Ovary (tissue), 9 donors: Measurements from ENCODE around the gene ME1. TPM values are rescaled to one million over a fixed set of nuclear protein-coding genes. Genes with fewer than 3 reads are reported as not detected.
"Not testable (repeated sequence)": the region's sequence is repeated elsewhere in the genome, so short reads cannot be mapped to it uniquely, and the experiment has no call there.

Experiments
- DNase-seq, 5 donors: peaks; one replicate each; pipeline ENCODE4 v3.0.0-alpha.2; 2019 to 2020
- H3K27ac ChIP-seq, 2 donors: fragments of 200-600 bp; one replicate each; pipeline versions ENCODE4 v1.5.1 to v1.8.0; 2019 to 2022
- H3K27me3 ChIP-seq: fragments of 200-600 bp; one replicate; pipeline ENCODE4 v1.8.0; 2022
- H3K36me3 ChIP-seq: fragments of 200-600 bp; sonication (generic); one replicate; pipeline ENCODE4 v1.5.1; 2019
- H3K4me1 ChIP-seq: one replicate; pipeline ENCODE4 v1.8.1; 2013; ENCODE audit warnings: mild to moderate bottlenecking, moderate library complexity; ENCODE audit not compliant: insufficient read depth
- H3K4me3 ChIP-seq: fragments of 200-600 bp; sonication (generic); one replicate; pipeline ENCODE4 v1.5.1; 2017
- H3K9me3 ChIP-seq, 2 donors: fragments of 200-600 bp in 1 of 2; sonication (generic) in 1 of 2; one replicate each; pipeline versions ENCODE4 v1.5.1 to v1.8.1; 2013 to 2019; ENCODE audit warnings: mild to moderate bottlenecking in 1 of 2, moderate library complexity in 1 of 2
- EP300 ChIP-seq: sonication (generic); formaldehyde crosslinking; IDR thresholded peaks from one replicate; pipeline ENCODE4 v1.6.1; 2017; ENCODE audit warnings: antibody characterized with exemption
- POLR2A ChIP-seq: fragments of 450-650 bp; IDR thresholded peaks from one replicate; pipeline ENCODE4 v1.6.1; 2017; ENCODE audit warnings: antibody characterized with exemption, mild to moderate bottlenecking, moderate library complexity
- WGBS, 3 donors: extraction: QIAGEN DNeasy Blood & Tissue Kit in 1 of 3; methylation state at CpG; one replicate each; pipeline versions ENCODE4 v1.1.5 to v1.1.7; 2013 to 2017; 5-methylcytosine and 5-hydroxymethylcytosine counted together
- intact Hi-C, 4 donors: fragments of 100-400 bp; cut with DNase I; formaldehyde crosslinking; loops; one replicate each; pipeline versions ENCODE4 v1.11.0 to v1.15.1; 2022 to 2023
- polyA plus RNA-seq, 2 donors: library from polyadenylated mRNA; stranded (reverse); fragments of 200-250 nt in 1 of 2; fragments of 350-450 nt in 1 of 2; fragmentation: Illumina TruSeq in 1 of 2; extraction: RNeasy Lipid Tissue Mini Kit (QIAGEN cat#74804) in 1 of 2; gene quantifications; one replicate each; pipeline ENCODE4 v1.2.3, GENCODE V29; 2013 to 2014
- total RNA-seq, 7 donors: library from RNA; depleted of rRNA in 2 of 7; stranded (reverse); fragments of >200 nt in 2 of 7; fragmentation: NEBNext Ultra II Directional in 3 of 7; extraction: Animal tissue kit (Norgen Biotek cat#: 25700) in 3 of 7; gene quantifications; one replicate each; pipeline versions ENCODE4 v1.1.0 to v1.2.4, GENCODE V29; 2016 to 2023
- TF ChIP-seq, protein P1 (sequence below), 3 donors: fragments of 450-650 bp in 2 of 3; fragments of 200-600 bp in 1 of 3; IDR thresholded peaks; one replicate each; pipeline versions ENCODE4 v1.5.1 to v1.8.0; 2016 to 2022; ENCODE audit warnings: antibody characterized with exemption in 3 of 3, mild to moderate bottlenecking in 1 of 3
- donor health status: DM: no; HTN: no; CAD: no; lungs with moderate emphysema.
- donor health status: DM: no; HTN: no; CAD: no.
- donor health status: Bipolar disorder and iron deficiency.
- donor health status: DM: yes; HTN: yes; CAD: no.
- donor health status: DM: no; HTN: no; CAD: no.
- donor health status: DM: yes; HTN: yes; CAD: no.

ME1 gene
- total and polyA plus RNA-seq, 9 donors = 7.5 to 19.6 (median 14.9) TPM

DNA sequence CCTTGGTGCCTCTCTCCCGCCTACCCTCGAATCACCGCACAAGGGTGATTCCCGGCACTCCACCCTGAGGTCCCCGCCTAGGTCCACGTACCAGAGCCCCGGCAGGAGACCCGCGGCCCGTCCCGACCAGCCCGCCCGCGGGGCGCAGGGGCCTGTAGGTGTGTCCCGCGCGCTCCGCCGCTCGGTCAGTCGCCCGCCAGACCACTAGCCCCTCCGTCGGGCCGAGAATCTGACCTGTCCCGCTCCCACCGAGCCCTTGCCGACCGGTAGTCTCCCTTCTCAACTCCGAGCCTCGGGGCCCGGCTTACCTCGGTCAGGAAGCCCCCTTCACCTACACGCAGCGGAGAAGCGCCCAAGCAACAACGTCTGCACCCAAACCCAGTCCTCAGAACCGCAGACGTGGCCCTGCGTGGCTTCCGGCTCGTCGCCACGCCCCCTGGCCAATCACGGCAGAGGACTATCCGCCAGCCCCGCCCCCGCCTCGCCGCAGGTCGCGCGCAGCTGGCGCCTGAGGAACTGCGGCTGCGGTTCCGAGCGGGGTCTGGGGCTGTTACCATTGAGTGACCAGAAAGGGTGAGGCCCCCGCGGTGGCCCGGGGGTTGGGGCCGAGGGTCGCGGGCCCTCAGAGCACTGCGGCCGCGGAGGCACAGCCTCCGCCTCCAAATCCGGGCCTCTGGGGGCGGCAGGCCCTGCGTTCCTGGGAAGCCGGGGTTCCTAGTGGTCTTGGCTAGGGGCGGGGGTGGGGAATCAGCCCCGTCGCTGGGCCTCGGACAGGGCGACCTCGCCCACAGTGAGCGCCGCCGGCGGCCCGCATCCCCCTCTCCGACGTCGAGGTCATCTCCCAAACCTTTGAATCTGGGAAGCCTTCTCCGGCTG lies 237.7 kb downstream of the ME1 start, which contains the start of the genes PGM3 and RWDD2A:
Gene PGM3 (minus strand): TSS at position 395 of the 876 bp plus-strand sequence. CDS start 2,253 bp downstream, outside the sequence.
Gene RWDD2A (plus strand): TSS at position 487 of the 876 bp plus-strand sequence. CDS start 1,095 bp downstream, outside the sequence.
- Histone ChIP-seq H3K4me1 (peaks cover 5% of the 10 kb centered on the region), H3K36me3 (no peaks in the 10 kb centered on the region), H3K27ac (peak within 1 kb of the TSS; percentile 64 to 69), H3K4me3 (peak within 1 kb of the TSS; percentile 97), H3K27me3 (no peaks in the 10 kb centered on the region), H3K9me3 (no peaks in the 10 kb centered on the region)
- TF ChIP-seq EP300 (no peak), POLR2A (no peak)
- TF ChIP-seq, protein P1, sequence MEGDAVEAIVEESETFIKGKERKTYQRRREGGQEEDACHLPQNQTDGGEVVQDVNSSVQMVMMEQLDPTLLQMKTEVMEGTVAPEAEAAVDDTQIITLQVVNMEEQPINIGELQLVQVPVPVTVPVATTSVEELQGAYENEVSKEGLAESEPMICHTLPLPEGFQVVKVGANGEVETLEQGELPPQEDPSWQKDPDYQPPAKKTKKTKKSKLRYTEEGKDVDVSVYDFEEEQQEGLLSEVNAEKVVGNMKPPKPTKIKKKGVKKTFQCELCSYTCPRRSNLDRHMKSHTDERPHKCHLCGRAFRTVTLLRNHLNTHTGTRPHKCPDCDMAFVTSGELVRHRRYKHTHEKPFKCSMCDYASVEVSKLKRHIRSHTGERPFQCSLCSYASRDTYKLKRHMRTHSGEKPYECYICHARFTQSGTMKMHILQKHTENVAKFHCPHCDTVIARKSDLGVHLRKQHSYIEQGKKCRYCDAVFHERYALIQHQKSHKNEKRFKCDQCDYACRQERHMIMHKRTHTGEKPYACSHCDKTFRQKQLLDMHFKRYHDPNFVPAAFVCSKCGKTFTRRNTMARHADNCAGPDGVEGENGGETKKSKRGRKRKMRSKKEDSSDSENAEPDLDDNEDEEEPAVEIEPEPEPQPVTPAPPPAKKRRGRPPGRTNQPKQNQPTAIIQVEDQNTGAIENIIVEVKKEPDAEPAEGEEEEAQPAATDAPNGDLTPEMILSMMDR (IDR thresholded peaks at IDR 0.05) = no peak
- peak; percentile 88 to 92 (median 90) for DNase-seq
- intact Hi-C loops = loop anchor here in 2 of 4 donors (5.0 to 10.0 kb wide), 2 partner anchors 118 to 126 kb away; partner anchors contain the start of genes DOP1A (in 1 of the 2) and UBE3D (in 1 of the 2)
- WGBS, 3 donors = 0 to 1% (median 1%) methylated on average over 74 to 88 of the region's 88 CpGs

DNA sequence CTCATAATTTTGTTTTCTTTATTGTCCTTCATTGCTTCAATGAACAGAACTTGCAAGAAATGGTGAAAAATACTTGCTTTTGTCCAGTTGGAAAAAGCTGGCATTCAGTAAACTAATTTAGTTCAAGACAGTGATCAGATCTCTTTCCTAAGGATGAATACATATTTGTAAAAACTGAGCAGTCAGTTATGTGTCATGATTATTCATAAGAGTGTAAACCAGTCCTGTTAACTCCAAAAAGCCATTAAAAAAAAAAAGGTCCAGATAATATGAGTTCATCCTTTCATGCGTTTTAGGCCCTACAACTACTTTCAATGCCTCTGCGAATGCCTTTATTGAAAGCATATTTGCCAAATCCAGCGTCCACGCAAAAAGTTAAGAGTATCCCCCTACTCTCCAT lies 238.4 kb downstream of the ME1 start:
- WGBS, 3 donors = 0% methylated on average over 4 of the region's 4 CpGs
- Histone ChIP-seq H3K27me3 (no peaks in the 10 kb centered on the region), H3K4me1 (peaks cover 5% of the 10 kb centered on the region), H3K27ac (peak overlapping the region in 1 of 2 donors; percentile 64), H3K9me3 (no peaks in the 10 kb centered on the region), H3K4me3 (peak overlapping the region; percentile 97), H3K36me3 (no peaks in the 10 kb centered on the region)
- intact Hi-C loops = loop anchor here in 2 of 4 donors (5.0 to 10.0 kb wide), 2 partner anchors 118 to 125 kb away; partner anchors contain the start of genes DOP1A (in 1 of the 2) and UBE3D (in 1 of the 2)
- no peak for TF ChIP-seq EP300
- no peak for TF ChIP-seq POLR2A
- TF ChIP-seq, protein P1 (IDR thresholded peaks at IDR 0.05) = no peak
- DNase-seq = no peak

DNA sequence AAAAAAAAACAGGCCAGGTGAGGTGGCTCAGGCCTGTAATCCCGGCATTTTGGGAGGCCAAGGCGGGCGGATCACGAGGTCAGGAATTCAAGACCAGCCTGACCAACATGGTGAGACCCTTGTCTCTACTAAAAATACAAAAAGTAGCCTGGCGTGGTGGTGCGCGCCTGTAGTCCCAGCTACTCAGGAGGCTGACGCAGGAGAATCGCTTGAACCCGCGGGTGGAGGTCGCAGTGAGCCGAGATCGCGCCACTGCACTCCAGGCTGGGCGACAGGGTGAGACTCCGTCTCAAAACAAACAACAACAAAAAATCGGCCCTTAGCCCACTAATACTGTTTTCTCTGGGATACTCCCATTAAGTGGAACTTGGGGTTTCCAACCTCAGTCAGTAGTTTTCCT lies 238.9 kb downstream of the ME1 start:
- 74 to 86% (median 81%) methylated on average over 18 of the region's 18 CpGs for WGBS, 3 donors
- H3K27ac ChIP-seq, H3K9me3 ChIP-seq, H3K36me3 ChIP-seq, H3K27me3 ChIP-seq, H3K4me1 ChIP-seq: not testable (repeated sequence)
- intact Hi-C loops = loop anchor here in 2 of 4 donors (5.0 to 10.0 kb wide), 2 partner anchors 117 to 125 kb away; partner anchors contain the start of genes DOP1A (in 1 of the 2) and UBE3D (in 1 of the 2)
- DNase-seq = peak in 1 of 5 donors; percentile 25
- H3K4me3 ChIP-seq = peak overlapping the region; percentile 97

DNA sequence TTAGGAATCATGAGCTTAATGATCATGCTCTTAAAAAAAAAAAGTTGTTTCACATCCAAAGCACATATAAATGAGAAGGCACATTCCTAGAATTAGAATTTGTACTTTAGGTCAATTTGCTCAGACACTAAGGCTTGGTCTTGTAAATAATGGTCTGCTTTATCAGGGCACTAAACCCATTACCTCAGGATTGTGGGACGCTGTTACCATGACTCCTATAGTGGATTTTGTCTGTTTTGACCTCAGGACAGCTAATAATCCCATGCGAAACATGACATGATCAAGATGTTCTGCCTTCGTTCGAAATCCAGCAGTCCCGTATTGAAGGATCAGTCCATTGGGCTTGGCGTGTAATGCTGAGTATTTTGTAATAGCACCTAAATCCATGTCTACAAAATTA lies 240.2 kb downstream of the ME1 start:
- no peaks in the 10 kb centered on the region for H3K36me3 ChIP-seq
- TF ChIP-seq, protein P1 (IDR thresholded peaks at IDR 0.05) = no peak
- TF ChIP-seq POLR2A (no peak), EP300 (no peak)
- intact Hi-C loops = loop anchor here in 2 of 4 donors (5.0 to 10.0 kb wide), 2 partner anchors 116 to 123 kb away; partner anchors contain the start of genes DOP1A (in 1 of the 2) and UBE3D (in 1 of the 2)
- no peaks in the 10 kb centered on the region for H3K9me3 ChIP-seq
- no peak for DNase-seq
- peaks cover 5% of the 10 kb centered on the region for H3K4me1 ChIP-seq
- WGBS, 3 donors = 93 to 97% (median 94%) methylated on average over 6 of the region's 6 CpGs
- H3K4me3 ChIP-seq = no peak overlapping the region
- H3K27ac ChIP-seq = no peak overlapping the region
- no peaks in the 10 kb centered on the region for H3K27me3 ChIP-seq
